CD4-positive, alpha-beta T cell treated with Interleukin-6 for 4 hours (primary cell): ENCODE results near the gene CKM.

Experiments used
- DNase-seq: peaks from one replicate; pipeline ENCODE4 v3.0.0-alpha.2; 2020; ENCODE audit warnings: mixed read lengths

Gene CKM

DNA sequence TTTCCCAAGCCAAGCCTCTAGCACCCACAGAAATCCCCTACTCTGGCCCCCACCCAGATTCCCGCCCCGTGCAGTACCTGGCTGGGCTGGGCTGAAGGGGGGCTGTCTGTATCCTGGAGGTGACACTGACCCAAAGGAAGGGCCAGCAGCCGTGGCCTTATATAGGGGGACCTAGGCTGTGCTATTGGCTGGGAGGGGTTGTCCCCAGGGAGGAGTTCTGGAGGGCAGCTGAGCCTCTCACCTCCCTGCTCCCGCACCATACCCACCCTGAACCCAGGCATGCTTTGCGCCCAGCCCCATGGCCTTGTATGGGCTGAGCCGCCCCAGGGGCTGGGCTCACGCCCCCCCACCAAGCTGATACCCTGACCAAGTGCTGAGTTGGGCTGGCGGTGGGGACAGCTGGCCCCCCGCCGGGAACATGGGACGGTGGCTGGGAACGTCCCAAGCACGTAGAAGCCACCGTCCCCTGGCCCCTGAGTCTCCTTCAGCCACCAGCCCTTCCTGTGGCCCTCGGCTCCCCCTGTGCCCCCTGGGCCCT is at the start of gene CKM:
CKM (minus strand) TSS at position 132 of the 538 bp plus-strand sequence. CDS start 3,162 bp downstream, outside the sequence.
- no peak for DNase-seq

DNA sequence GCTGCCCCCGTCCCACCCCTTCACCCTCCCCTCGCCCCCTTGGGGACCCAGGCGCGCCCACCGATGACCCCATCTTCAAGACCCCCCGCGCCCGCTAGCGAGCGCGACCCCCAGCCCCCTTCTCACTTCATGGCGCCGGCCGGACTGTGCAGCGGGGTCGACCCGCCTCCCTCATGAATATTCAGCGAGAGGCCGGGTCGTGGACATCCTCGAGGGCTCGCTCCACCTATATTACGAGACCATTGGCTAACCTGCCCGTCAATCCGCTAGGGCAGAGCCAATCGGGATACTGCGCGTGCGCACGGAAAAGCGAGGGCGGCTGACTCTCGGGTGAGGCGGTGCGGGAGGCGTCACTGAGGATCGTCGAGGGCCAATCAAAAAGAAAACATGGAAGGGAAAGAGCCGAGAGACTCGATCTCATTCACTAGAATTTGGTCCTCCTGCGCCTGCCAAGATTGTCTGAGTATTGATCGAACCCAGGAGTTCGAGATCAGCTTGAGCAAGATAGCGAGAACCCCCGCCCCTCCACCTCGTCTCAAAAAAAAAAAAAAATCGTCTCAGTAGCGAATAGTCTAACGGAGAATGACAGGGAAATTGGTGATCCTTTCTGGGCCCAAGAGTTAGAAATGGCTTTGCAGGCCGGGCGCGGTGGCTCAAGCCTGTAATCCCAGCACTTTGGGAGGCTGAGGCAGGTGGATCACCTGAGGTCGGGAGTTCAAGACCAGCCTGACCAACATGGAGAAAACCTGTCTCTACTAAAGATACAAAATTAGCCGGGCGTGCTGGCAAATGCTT is 47.9 kb upstream of the CKM start, which contains the start of gene ERCC2:
ERCC2 (minus strand) TSS at position 164 of the 795 bp plus-strand sequence; CDS start at position 131, 33 bp downstream.
- DNase-seq, result peak; percentile 99

DNA sequence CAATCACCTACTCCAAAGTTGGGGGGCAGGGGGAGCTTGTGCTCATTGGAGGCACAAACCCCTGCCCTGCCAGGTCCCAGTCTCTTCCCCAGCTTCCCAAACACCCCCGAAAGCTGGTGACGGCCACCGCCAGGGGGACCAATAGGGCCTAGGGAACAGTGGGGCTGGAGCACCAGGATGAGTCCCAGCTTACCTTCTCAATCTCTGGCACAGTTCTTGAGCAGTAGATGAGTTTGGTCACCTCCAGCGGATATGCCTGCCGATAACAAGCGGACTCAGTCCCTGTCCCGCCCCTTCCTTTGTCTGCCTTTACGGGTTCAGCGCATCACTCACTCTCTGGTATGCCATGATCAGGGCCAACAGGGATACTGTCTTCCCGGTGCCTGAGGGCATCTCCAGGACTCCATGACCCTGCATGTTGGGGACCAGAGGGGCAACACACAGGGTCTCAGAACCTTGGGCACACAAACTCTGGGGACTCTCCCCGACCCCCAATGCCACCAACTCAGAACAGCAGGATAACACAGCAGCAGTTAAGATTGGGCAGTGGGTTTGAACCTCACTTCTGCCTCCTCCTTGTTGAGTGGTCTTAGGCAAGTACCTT is 46.2 kb upstream of the CKM start:
- no peak for DNase-seq

DNA sequence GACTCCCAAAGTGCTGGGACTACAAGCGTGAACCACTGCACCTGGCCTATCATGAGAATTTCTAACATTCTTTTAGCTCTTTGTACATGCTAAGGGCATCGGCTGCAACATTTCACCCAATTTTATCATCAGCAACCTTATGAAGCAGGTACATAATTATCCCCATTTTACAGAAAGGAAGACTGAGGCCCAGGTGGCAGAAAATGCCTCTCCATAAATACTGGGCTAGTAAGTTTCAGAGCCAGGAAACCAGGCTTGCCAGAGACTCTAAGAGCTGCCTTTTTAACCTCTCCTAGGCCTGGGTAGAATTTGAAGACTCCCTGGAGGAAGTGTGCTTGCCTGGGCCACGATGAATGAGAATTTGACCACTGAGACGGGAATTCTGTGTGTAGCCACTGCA is 45.5 kb upstream of the CKM start:
- DNase-seq, result no peak

DNA sequence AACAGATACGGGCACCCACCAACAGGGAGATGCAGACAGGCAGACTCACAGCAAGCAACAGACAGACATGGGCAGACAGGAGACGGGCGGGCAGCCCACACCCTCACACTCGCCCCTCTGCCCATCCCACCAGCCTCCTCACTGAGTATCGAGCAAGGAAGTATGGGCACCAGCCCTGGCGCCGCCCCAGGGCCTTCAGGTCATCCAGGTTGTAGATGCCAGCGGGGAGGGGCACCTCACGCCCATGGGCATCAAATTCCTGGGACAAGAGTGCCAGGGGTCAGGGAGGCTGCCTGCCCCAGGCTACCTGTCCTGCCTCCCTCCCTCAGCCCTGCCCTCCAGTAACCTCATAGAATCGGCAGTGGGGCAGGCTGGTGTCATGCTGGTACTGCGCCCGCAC is 42.0 kb upstream of the CKM start:
- no peak for DNase-seq

DNA sequence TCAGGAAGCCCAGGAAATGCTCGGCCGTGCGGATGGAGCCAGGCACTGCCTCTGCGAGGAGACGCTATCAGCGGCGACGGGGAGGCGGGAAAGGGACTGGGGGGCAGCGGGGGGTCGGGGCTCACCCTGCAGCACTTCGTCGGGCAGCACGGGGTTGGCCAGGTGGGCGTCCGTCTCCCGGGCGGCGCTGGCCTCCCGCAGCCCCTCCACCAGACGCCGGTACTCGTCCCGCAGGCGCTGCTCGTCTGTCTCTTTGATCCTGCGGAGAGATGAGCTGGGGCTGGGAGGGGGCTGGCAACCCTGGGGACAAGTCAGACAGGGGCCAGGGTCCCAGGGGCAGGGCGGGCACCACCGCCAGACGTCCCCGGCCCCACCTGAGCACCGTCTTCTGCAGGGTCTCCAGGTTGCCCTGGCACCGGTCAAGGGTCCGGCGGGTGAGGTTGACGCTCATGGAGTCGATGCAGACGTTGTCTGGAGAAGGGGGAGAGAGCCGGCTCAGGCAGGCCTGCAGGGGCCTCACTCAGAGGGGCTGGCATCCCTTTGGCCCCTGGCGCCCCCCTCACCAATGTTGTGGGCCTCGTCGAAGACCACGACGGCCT is 41.3 kb upstream of the CKM start:
- no peak for DNase-seq

DNA sequence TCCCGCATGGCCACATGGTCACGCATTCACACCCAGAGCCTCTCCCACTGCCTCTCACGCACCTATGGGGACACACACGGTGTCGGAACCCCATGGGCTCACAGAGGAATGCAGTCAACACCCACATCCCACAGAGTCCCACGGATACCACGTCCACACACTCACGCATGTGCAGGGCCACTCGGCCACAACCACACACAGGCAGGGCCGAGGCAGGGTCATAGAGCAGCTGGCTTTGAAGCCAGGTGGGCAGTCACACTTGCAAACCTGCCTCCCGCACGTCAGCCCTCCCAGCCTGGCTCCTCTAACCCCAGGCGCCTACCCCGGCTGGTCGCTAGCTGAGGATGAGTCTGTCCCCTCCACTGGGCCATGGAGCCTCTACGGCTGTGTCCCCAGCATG is 39.6 kb upstream of the CKM start:
- no peak for DNase-seq

DNA sequence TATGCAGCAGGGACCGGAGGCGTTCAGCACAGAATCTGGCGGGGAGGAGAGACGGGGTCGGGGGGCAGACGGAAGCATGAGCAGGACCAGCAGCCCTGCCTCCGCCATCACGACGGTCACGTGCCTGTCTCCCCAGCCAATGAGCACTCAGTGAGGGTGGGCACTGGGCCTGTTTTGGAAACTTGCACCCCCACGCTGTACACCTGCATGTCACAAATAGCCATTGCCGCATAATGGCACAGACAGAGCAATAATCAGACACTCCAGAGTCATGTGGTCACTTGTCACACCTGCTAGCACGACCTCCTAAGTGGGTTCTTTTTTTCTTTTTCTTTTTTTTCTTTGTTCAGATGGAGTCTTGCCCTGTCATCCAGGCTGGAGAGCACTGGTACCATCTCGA is 38.9 kb upstream of the CKM start:
- DNase-seq, result no peak

DNA sequence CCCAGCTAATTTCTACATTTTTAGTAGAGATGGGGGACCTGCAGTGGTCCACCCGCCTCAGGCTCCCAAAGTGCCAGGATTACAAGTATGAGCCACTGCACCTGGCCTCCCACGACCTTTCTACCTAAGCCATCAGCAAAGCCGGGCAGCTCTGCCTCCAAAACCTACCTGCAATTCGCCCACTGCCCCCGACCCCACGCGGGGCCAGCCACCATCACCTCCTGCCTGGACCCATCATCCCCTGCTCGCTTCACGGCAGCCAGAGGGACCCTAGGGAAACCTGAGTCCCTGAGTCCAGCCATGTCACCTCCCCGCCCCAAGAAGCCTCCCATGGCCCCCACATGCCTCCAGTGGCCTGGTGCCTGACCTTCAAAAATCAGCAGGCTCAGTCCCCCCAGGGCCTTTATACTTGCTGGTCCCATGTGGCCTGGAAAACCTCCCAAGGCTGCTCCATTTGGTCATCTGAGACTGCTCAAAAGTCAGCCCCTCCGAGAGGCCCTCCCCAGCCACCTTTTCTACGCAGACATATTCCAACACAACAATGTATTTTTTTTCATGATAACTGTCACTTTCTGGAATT is 35.6 kb upstream of the CKM start:
- DNase-seq, result no peak

DNA sequence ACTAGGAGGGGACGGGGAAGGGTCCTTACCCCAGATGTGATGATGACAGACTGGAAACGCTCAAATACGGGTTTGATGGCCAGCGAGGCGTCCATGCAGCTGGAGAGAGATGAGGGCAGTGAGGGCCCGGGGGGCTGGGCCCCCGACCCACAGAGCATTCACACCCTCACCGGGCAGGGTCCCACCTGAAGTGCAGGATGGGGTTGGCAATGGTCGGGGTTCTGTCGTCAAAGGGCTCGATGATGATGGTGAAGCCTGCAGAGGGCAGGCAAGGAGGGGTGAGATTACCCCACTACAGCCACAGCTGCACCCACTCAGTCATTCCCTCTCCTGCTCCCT is 34.7 kb upstream of the CKM start:
- no peak for DNase-seq

DNA sequence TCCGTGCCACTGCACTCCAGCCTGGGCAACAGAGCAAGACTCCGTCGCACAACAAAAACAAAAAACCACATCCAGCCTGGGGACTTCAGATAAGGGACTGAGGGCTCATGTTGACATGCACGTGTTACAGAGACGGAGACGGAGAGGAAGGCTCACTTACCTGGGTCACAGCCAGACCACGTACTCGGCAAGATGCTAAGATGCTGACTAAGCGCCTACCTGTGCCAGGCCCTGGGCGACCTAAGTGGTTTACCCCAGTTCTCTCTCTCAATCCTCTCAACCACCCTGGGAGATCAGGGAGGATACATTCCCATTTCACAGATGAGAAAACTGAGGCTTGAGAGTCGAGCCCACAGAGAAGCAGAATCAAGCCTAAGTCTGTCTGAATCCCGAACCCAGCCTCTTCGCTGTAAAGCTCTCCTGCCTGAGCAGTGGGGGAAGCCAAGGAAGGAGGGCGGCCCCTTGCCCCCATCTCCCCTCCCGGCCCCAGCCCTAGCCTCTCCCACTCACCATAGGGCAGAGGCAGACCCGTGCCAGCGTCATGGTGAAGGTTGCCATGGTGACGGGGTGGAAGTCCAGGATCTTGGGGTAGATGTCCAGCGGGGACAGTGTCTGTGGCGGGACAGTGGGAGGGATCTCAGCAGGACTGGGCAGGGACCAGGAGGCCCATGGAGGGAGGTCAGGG is 34.2 kb upstream of the CKM start:
- no peak for DNase-seq

DNA sequence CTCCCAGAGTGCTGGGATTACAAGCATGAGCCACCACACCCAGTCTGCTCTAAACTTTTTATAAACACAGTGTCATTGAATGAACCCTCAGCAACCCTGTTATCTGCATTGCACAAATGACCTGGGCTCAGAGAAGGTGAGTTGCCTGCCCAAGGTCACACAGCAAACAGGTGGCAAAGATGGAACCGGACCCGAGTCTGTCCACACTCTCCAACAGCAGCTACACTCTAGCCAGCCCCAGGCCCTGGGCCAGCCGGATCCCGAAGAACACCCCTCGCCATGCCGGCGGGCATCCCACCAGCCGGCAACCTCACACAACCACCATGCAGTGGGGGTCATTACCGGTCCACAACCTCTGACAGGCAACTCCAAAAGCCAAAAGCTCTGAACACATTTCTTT is 33.2 kb upstream of the CKM start:
- DNase-seq, result no peak

DNA sequence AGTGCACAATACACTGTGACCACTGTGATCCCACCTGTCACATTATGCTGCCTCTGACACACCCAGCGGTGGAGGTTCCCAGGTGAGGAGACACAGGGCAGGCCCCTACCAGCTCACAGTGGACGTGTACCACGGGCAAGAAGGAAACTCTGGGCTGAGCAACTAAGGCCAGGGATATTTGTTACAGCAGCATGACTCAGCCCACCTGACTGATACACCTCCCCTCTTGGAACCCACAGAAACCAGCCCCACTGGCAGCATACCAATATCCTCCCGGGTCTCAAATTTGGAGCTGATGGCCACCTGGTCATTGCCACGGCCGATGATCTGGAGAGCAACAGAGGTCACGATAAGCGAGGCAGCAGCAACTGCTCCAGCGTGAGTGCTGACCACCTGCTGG is 32.7 kb upstream of the CKM start:
- no peak for DNase-seq

DNA sequence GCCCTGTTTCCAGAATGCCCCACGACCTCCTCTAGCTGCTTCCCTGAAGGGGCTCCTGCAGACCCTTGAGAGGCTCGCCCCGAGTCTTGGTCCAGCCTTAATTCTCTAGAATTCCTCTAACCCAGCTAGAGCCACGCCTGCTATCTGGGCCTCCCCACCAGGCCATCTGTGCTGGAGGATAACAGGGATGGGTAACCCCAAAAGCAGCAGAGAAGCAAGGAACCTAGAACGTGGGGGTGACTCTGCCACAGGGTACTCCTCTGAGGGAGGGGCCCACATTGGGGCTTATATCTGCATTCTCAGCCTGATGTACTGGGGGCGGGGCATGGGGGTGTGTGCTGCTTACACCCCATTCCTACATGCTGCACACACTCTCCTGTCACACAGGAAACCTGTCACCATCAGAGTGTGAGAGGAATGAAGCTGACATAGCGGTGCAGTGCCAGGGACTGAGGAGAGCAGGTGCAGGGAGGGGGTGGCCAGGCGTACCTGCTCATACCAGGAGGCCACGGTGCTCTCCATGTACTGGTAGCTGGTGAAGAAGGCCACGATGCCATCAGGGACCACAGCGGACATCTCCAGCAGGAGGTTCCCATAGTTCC is 31.7 kb upstream of the CKM start:
- DNase-seq, result no peak

DNA sequence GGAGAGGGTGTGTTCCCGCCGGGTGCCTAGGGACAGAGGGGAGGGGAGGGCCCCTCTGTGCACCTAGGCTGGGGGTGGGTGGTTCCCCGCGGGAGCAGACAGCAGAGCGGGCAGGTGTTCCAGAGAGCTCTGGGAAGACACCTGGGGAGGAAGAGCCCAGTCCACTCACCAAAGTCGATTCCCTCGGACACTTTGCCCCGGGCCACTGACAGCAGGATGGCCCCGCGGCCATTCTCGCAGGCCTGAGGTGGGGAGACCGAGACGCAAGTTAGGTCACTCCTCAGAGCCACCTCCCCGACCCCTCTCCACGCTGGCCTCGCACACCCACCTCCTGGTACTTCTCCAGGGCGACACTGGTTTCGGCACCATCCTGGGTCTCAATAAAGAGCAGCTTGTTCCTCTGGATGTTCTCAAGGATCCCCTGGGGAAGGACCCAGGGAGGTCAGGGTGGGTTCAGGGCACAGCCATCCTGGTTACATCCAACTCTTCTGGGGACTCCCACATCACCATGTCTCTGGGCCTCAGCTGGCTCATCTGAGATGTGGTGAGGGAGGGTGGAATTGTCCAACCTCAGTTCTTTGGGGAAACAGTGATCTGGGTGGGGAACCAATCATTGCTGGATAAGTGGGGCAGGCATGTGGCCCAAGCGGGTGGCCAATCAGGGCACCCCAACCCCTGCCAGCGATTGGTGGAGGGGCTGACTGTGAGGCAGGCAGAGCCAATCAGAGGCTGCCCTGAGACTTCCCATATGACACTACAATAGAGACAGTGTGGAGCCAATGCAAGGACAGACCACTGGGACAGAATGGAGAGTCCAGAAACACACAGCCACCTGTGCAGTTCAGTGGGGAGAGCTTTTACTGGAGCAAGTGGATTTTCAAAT is 30.5 kb upstream of the CKM start:
- no peak for DNase-seq

DNA sequence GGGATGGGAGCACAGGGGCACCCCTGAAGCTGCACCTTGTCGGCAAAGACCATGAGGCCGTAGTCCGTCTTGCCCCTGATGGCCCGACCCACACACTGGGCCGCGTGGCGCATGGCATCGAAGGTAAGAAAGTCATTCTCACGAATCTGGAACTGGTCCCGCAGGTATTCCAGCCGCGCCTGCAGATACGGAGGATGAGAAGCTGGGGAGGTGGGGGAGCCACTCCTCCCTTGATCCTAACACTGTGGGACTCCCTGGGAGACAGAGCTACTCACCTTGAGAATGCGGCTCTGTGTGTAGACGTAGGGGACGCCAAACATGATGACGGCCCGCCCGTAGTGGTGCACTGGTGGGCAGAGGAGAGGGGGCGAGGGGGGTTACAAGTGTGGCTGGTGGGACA is 29.8 kb upstream of the CKM start:
- no peak for DNase-seq

DNA sequence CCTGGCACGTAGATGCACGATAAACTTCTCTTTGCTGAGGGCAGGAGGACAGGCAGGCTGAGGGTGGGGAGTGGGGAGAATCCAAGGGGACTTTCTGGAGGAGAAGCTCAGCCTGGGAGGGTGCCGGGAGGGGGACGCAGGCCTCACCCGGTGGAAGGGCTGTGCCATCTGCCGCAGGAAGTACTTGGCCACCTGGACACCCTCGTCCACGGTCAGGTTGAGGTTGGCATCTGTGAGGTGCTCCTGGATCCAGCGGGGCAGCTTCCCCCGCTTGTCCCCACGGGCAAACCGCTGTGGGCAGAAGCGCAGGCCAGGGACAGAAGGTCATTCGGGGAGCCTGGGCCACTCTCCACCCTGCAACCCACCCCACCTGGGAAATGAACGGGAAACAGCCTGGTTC is 29.4 kb upstream of the CKM start:
- no peak for DNase-seq

DNA sequence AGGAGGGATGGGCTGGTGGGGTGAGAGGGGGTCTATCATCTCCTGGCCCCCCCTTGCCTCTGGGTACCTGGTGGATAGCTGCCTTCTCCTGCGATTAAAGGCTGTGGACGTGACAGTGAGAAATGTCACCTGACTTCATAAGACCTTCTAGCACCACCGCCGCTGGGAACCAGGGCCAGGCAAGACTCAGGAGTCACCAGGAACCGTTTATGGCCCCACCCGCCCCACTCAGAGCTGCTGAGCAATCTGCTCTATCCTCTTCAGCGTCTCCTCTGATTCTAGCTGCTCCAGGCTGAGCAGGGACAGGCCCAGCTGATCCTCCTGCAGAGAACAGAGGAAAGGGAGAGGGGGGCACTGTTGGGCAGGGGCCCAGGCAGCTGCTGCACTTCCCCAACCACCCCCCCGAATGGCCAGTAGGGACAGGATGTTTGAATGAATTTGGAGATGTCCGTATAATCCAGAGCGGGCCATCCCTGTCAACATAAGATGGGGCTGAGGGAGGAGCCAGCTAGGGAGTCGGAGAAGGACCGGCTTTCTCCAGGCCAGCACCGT is 28.8 kb upstream of the CKM start:
- no peak for DNase-seq

DNA sequence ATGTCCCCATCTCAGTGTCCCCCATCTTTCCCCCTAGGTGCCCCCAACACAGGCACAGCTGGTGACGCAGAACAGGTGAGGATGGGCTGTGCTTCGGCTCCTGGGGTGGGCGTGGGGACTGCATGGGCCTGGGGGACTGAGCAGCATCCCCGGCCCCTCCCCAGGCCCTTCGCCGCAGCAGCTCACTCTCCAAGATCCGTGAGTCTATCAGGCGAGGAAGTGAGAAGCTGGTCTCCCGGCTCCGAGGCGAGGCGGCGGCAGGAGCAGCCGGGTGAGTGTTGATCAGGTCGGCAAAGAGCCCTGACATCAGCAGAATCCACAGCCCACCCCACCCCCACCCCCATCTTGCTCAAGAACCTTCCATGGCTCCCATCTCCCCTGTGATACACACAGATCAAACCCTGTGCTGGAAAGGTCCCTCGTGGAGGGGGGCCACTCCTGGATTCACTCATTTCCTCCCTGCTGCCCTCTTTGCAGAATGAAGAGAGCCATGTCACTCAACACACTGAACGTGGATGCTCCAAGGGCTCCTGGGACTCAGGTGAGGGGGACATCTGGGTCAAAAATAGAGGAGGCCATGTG is 27.9 kb upstream of the CKM start:
- DNase-seq, result no peak

DNA sequence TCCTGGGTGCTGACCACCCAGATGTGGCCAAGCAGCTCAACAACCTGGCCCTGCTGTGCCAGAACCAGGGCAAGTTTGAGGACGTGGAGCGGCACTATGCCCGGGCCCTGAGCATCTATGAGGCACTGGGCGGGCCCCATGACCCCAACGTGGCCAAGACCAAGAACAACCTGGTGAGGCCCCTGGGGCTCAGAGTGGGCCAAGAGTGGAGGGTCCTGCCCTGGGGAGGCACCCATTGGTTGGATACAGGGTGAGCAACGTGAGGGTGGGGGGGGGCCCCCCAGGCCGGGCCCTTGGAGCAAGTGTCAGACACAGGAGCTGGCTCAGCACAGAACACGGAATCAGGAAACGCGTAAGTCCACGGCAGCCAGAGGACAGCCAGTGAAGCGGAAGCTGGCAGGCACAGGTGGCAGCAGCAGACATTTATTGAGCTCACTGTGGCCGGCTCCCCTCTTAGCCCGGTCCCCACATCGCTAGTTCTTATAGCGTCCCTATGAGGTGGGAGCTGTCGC is 26.8 kb upstream of the CKM start:
- no peak for DNase-seq

DNA sequence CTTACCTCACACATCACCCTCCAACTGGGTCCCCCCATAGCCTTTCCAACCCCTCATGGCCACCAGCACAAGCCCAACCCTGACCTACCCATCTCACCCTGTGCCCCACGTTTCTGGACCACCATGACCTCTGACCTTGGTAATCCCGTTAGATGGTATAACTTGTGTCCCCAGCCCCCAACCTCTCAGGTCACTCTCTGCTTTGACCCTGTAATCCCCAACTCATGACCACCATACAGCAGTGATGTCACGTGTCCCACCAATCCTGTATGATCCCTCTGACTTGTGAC is 26.4 kb upstream of the CKM start:
- DNase-seq, result no peak
